HepG2 (cell line): ENCODE data around the gene ESPN. TPM values are rescaled to one million over a fixed set of nuclear protein-coding genes. Genes with fewer than 3 reads are reported as not detected.

Experiments used
- ATM ChIP-seq: fragments of 450-650 bp; IDR thresholded peaks from 2 replicates; pipeline ENCODE4 v1.7.1; 2017; ENCODE audit warnings: mild to moderate bottlenecking, borderline replicate concordance
- NCOA5 ChIP-seq: sonication (generic); formaldehyde crosslinking; IDR thresholded peaks from 2 replicates; pipeline ENCODE4 v1.4.0; 2020; ENCODE audit warnings: missing genetic modification reagents
- NFRKB ChIP-seq: fragments of 450-650 bp; IDR thresholded peaks from 2 replicates; pipeline ENCODE4 v1.6.1; 2017
- RBM22 ChIP-seq: fragments of 200-400 bp; formaldehyde crosslinking; optimal IDR thresholded peaks from 2 replicates; pipeline ENCODE3; 2017; ENCODE audit warnings: mild to moderate bottlenecking, low read length, moderate library complexity
- RFX5 ChIP-seq: IDR thresholded peaks from 2 replicates; pipeline ENCODE4 v1.6.1; 2011; ENCODE audit warnings: low read depth, low read length, improper control_type of control experiment
- TBX2 ChIP-seq: sonication (generic); formaldehyde crosslinking; IDR thresholded peaks from 2 replicates; pipeline ENCODE4 v1.5.0; 2020; ENCODE audit warnings: missing genetic modification reagents, mild to moderate bottlenecking, borderline replicate concordance
- THRA ChIP-seq: sonication (generic); formaldehyde crosslinking; IDR thresholded peaks from 2 replicates; pipeline ENCODE4 v1.4.0; 2020; ENCODE audit warnings: missing genetic modification reagents, borderline replicate concordance
- TIGD3 ChIP-seq: sonication (generic); formaldehyde crosslinking; IDR thresholded peaks from 2 replicates; pipeline ENCODE4 v1.5.1; 2020; ENCODE audit warnings: mild to moderate bottlenecking, missing genetic modification reagents, borderline replicate concordance
- WIZ ChIP-seq: sonication (generic); formaldehyde crosslinking; IDR thresholded peaks from 2 replicates; pipeline ENCODE4 v1.5.1; 2020; ENCODE audit warnings: mild to moderate bottlenecking, missing genetic modification reagents
- ZBTB34 ChIP-seq: sonication (generic); formaldehyde crosslinking; IDR thresholded peaks from 2 replicates; pipeline ENCODE4 v1.8.0; 2022; ENCODE audit warnings: mild to moderate bottlenecking, missing genetic modification reagents
- ZFYVE20 ChIP-seq: sonication (generic); formaldehyde crosslinking; IDR thresholded peaks from 2 replicates; pipeline ENCODE4 v1.8.0; 2023; ENCODE audit warnings: low read depth, mild to moderate bottlenecking, moderate library complexity, missing genetic modification reagents, borderline replicate concordance
- ZNF143 ChIP-seq: sonication (generic); formaldehyde crosslinking; IDR thresholded peaks from 2 replicates; pipeline ENCODE4 v1.4.0; 2020; ENCODE audit warnings: missing genetic modification reagents
- ZNF281 ChIP-seq: sonication (generic); formaldehyde crosslinking; IDR thresholded peaks from 2 replicates; pipeline ENCODE4 v1.4.0; 2020; ENCODE audit warnings: missing genetic modification reagents, borderline replicate concordance
- ZNF331 ChIP-seq: sonication (generic); formaldehyde crosslinking; IDR thresholded peaks from 2 replicates; pipeline ENCODE4 v1.4.0; 2020; ENCODE audit warnings: missing genetic modification reagents
- ZNF577 ChIP-seq: sonication (generic); formaldehyde crosslinking; IDR thresholded peaks from 2 replicates; pipeline ENCODE4 v1.4.0; 2020; ENCODE audit warnings: mild to moderate bottlenecking, low read depth, missing genetic modification reagents, borderline replicate concordance
- ZNF629 ChIP-seq: sonication (generic); formaldehyde crosslinking; conservative IDR thresholded peaks from 2 replicates; pipeline ENCODE4 v1.5.0; 2020; ENCODE audit warnings: missing genetic modification reagents
- ZNF639 ChIP-seq: conservative IDR thresholded peaks from 2 replicates; pipeline ENCODE4 v1.6.1; 2018; ENCODE audit warnings: missing genetic modification reagents
- polyA plus RNA-seq, 8 experiments: library from polyadenylated mRNA; depleted of rRNA in 3 of 8; stranded (reverse) in 7 of 8; unstranded in 1 of 8; fragments of >200 nt; fragmentation: Illumina TruSeq in 4 of 8; extraction: Trizol in 4 of 8; gene quantifications; 2 replicates each; pipeline versions ENCODE4 v1.2.1 to v1.2.3, GENCODE V29; 2011 to 2016; ENCODE audit warnings: low read depth in 4 of 8, missing spikeins in 1 of 8, mixed read lengths in 1 of 8; ENCODE audit not compliant: insufficient read depth in 1 of 8
- total RNA-seq, 5 experiments: library from RNA; depleted of rRNA; stranded (reverse); fragments of >200 nt; fragmentation: Illumina TruSeq; extraction: Trizol; gene quantifications; 2 replicates each; pipeline ENCODE4 v1.2.3, GENCODE V29; 2016; ENCODE audit warnings: low read depth in 1 of 5
- TF ChIP-seq, protein P1 (sequence below): sonication (generic); formaldehyde crosslinking; IDR thresholded peaks from 2 replicates; pipeline ENCODE4 v1.5.0; 2020; ENCODE audit warnings: mild to moderate bottlenecking, missing genetic modification reagents, moderate library complexity

The ESPN gene
- total and polyA plus RNA-seq, 2 of the 13 experiments (the other 11 are each of a cell fraction or from before 2014, with no cell fraction given) = 48.6 to 54.2 TPM

- TF ChIP-seq ZNF331 (peak; percentile 38; the same call in 1 of the 2 replicates), THRA (CRISPR knock-in tag) (peak; percentile 78; the same call in 1 of the 2 replicates), NFRKB (no peak), ZNF629 (CRISPR knock-in tag) (0 out of 2 replicates have a peak, but pooled peaks have one; percentile 52), ZNF143 (peak; percentile 36; the same call in 1 of the 2 replicates), ZBTB34 (CRISPR knock-in tag) (peak; percentile 75; the same call in 1 of the 2 replicates), TIGD3 (CRISPR knock-in tag) (no peak), ZNF577 (CRISPR knock-in tag) (no peak), TBX2 (CRISPR knock-in tag) (0 out of 2 replicates have a peak, but pooled peaks have one; percentile 43), ZNF639 (CRISPR knock-in tag) (0 out of 2 replicates have a peak, but pooled peaks have one; percentile 45), RBM22 (no peak), WIZ (no peak), ATM (no peak), NCOA5 (CRISPR knock-in tag) (no peak), ZNF281 (no peak), ZFYVE20 (CRISPR knock-in tag) (no peak), RFX5 (no peak)
- TF ChIP-seq, protein P1, sequence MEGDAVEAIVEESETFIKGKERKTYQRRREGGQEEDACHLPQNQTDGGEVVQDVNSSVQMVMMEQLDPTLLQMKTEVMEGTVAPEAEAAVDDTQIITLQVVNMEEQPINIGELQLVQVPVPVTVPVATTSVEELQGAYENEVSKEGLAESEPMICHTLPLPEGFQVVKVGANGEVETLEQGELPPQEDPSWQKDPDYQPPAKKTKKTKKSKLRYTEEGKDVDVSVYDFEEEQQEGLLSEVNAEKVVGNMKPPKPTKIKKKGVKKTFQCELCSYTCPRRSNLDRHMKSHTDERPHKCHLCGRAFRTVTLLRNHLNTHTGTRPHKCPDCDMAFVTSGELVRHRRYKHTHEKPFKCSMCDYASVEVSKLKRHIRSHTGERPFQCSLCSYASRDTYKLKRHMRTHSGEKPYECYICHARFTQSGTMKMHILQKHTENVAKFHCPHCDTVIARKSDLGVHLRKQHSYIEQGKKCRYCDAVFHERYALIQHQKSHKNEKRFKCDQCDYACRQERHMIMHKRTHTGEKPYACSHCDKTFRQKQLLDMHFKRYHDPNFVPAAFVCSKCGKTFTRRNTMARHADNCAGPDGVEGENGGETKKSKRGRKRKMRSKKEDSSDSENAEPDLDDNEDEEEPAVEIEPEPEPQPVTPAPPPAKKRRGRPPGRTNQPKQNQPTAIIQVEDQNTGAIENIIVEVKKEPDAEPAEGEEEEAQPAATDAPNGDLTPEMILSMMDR (CRISPR knock-in tag) = peak; percentile 28; the same call in 1 of the 2 replicates
Observed at GRCh38 chr1:6450943-6451373, 26.4 kb downstream of the ESPN start (continued).
